HEK293 (cell line): ENCODE data around the gene ACTN4.

ENCODE experiments used
- BCL11B ChIP-seq: fragments of 450-650 bp; formaldehyde crosslinking; IDR thresholded peaks from 2 replicates; pipeline ENCODE4 v1.5.1; 2016; ENCODE audit warnings: low read depth, missing biosample characterization, missing genetic modification characterization
- GLI2 ChIP-seq: fragments of 450-650 bp; formaldehyde crosslinking; IDR thresholded peaks from 2 replicates; pipeline ENCODE4; 2017; ENCODE audit warnings: missing biosample characterization, missing genetic modification characterization, low read depth, borderline replicate concordance
- GLI4 ChIP-seq: fragments of 450-650 bp; formaldehyde crosslinking; IDR thresholded peaks from 2 replicates; pipeline ENCODE4 v1.5.1; 2016; ENCODE audit warnings: missing biosample characterization, missing genetic modification characterization
- HOXC10 ChIP-seq: sonication (generic); formaldehyde crosslinking; IDR thresholded peaks from 2 replicates; pipeline ENCODE4 v1.8.1; 2023; ENCODE audit warnings: mild to moderate bottlenecking, missing genetic modification reagents
- KLF1 ChIP-seq: fragments of 450-650 bp; formaldehyde crosslinking; IDR thresholded peaks from 2 replicates; pipeline ENCODE4 v1.5.1; 2016; ENCODE audit warnings: missing biosample characterization, missing genetic modification characterization
- MEIS1 ChIP-seq: sonication (generic); formaldehyde crosslinking; IDR thresholded peaks from 2 replicates; pipeline ENCODE4 v1.8.1; 2022; ENCODE audit warnings: missing genetic modification reagents, mild to moderate bottlenecking, borderline replicate concordance
- SCRT2 ChIP-seq: fragments of 450-650 bp; formaldehyde crosslinking; IDR thresholded peaks from 2 replicates; pipeline ENCODE4 v1.5.1; 2016; ENCODE audit warnings: missing biosample characterization, missing genetic modification characterization
- YY2 ChIP-seq: fragments of 450-650 bp; formaldehyde crosslinking; IDR thresholded peaks from 2 replicates; pipeline ENCODE4 v1.5.1; 2016; ENCODE audit warnings: missing biosample characterization, missing genetic modification characterization
- ZFP41 ChIP-seq: fragments of 450-650 bp; formaldehyde crosslinking; IDR thresholded peaks from 2 replicates; pipeline ENCODE4 v1.5.1; 2016; ENCODE audit warnings: missing biosample characterization, missing genetic modification characterization, borderline replicate concordance
- ZNF112 ChIP-seq: fragments of 450-650 bp; formaldehyde crosslinking; IDR thresholded peaks from 2 replicates; pipeline ENCODE4 v1.5.0; 2017; ENCODE audit warnings: missing biosample characterization, missing genetic modification characterization
- ZNF114 ChIP-seq: fragments of 450-650 bp; formaldehyde crosslinking; IDR thresholded peaks from 2 replicates; pipeline ENCODE4 v1.5.0; 2017; ENCODE audit warnings: missing biosample characterization, missing genetic modification characterization
- ZNF132 ChIP-seq: fragments of 450-650 bp; formaldehyde crosslinking; IDR thresholded peaks from 2 replicates; pipeline ENCODE4 v1.5.1; 2017; ENCODE audit warnings: missing biosample characterization, missing genetic modification characterization, borderline replicate concordance
- ZNF146 ChIP-seq: fragments of 450-650 bp; formaldehyde crosslinking; IDR thresholded peaks from 2 replicates; pipeline ENCODE4 v1.5.1; 2016; ENCODE audit warnings: missing biosample characterization, missing genetic modification characterization
- ZNF155 ChIP-seq: fragments of 450-650 bp; formaldehyde crosslinking; IDR thresholded peaks from 2 replicates; pipeline ENCODE4 v1.5.1; 2016; ENCODE audit warnings: missing biosample characterization, missing genetic modification characterization
- ZNF16 ChIP-seq: fragments of 450-650 bp; formaldehyde crosslinking; IDR thresholded peaks from 2 replicates; pipeline ENCODE4 v1.5.1; 2016; ENCODE audit warnings: low read depth, missing biosample characterization, missing genetic modification characterization
- ZNF175 ChIP-seq: fragments of 450-650 bp; formaldehyde crosslinking; IDR thresholded peaks from 2 replicates; pipeline ENCODE4 v1.5.1; 2016; ENCODE audit warnings: missing biosample characterization, missing genetic modification characterization
- ZNF24 ChIP-seq: fragments of 450-650 bp; formaldehyde crosslinking; IDR thresholded peaks from 2 replicates; pipeline ENCODE4 v1.5.1; 2016; ENCODE audit warnings: missing biosample characterization, missing genetic modification characterization
- ZNF302 ChIP-seq: fragments of 450-650 bp; formaldehyde crosslinking; IDR thresholded peaks from 2 replicates; pipeline ENCODE4 v1.5.1; 2016; ENCODE audit warnings: missing biosample characterization, missing genetic modification characterization, low read depth
- ZNF324 ChIP-seq: fragments of 450-650 bp; formaldehyde crosslinking; IDR thresholded peaks from 2 replicates; pipeline ENCODE4 v1.5.1; 2016; ENCODE audit warnings: missing biosample characterization, missing genetic modification characterization
- ZNF354C ChIP-seq: fragments of 450-650 bp; formaldehyde crosslinking; IDR thresholded peaks from 2 replicates; pipeline ENCODE4 v1.5.1; 2016; ENCODE audit warnings: missing biosample characterization, missing genetic modification characterization, low read depth, borderline replicate concordance
- ZNF391 ChIP-seq: fragments of 450-650 bp; formaldehyde crosslinking; IDR thresholded peaks from 2 replicates; pipeline ENCODE4 v1.5.1; 2016; ENCODE audit warnings: low read depth, missing biosample characterization, missing genetic modification characterization, borderline replicate concordance
- ZNF404 ChIP-seq: fragments of 450-650 bp; formaldehyde crosslinking; IDR thresholded peaks from 2 replicates; pipeline ENCODE4 v1.5.1; 2017; ENCODE audit warnings: missing biosample characterization, missing genetic modification characterization
- ZNF426 ChIP-seq: fragments of 450-650 bp; formaldehyde crosslinking; IDR thresholded peaks from 2 replicates; pipeline ENCODE4 v1.5.1; 2017; ENCODE audit warnings: missing biosample characterization, missing genetic modification characterization, mild to moderate bottlenecking, inconsistent platforms, moderate library complexity
- ZNF501 ChIP-seq: fragments of 450-650 bp; formaldehyde crosslinking; IDR thresholded peaks from 2 replicates; pipeline ENCODE4 v1.5.1; 2016; ENCODE audit warnings: missing biosample characterization, missing genetic modification characterization
- ZNF529 ChIP-seq: fragments of 450-650 bp; formaldehyde crosslinking; IDR thresholded peaks from 2 replicates; pipeline ENCODE4 v1.5.1; 2017; ENCODE audit warnings: missing genetic modification characterization, missing biosample characterization; ENCODE audit not compliant: insufficient replicate concordance
- ZNF548 ChIP-seq: fragments of 450-650 bp; formaldehyde crosslinking; IDR thresholded peaks from 2 replicates; pipeline ENCODE4 v1.5.1; 2016; ENCODE audit warnings: missing biosample characterization, missing genetic modification characterization
- ZNF558 ChIP-seq: fragments of 450-650 bp; formaldehyde crosslinking; IDR thresholded peaks from 2 replicates; pipeline ENCODE4 v1.5.1; 2016; ENCODE audit warnings: missing biosample characterization, missing genetic modification characterization
- ZNF658 ChIP-seq: fragments of 450-650 bp; formaldehyde crosslinking; IDR thresholded peaks from 2 replicates; pipeline ENCODE4; 2016; ENCODE audit warnings: missing biosample characterization, missing genetic modification characterization
- ZNF677 ChIP-seq: fragments of 450-650 bp; IDR thresholded peaks from 2 replicates; pipeline ENCODE4 v1.5.0; 2018; ENCODE audit warnings: missing biosample characterization, mild to moderate bottlenecking, missing genetic modification characterization, moderate library complexity
- ZNF768 ChIP-seq: fragments of 450-650 bp; formaldehyde crosslinking; IDR thresholded peaks from 2 replicates; pipeline ENCODE4 v1.5.1; 2018; ENCODE audit warnings: missing biosample characterization, mild to moderate bottlenecking, missing genetic modification characterization
- ZNF776 ChIP-seq: fragments of 450-650 bp; formaldehyde crosslinking; IDR thresholded peaks from 2 replicates; pipeline ENCODE4 v1.5.0; 2017; ENCODE audit warnings: missing biosample characterization, missing genetic modification characterization, borderline replicate concordance
- TF ChIP-seq, protein P1 (sequence below): fragments of 450-650 bp; formaldehyde crosslinking; IDR thresholded peaks from 2 replicates; pipeline ENCODE4 v1.5.1; 2017; ENCODE audit warnings: missing biosample characterization, missing genetic modification characterization
- TF ChIP-seq, protein P2 (sequence below): sonication (generic); formaldehyde crosslinking; IDR thresholded peaks from 2 replicates; pipeline ENCODE4 v1.8.1; 2022; ENCODE audit warnings: mild to moderate bottlenecking, moderate library complexity, missing genetic modification reagents
- TF ChIP-seq, protein P3 (sequence below): fragments of 450-650 bp; formaldehyde crosslinking; IDR thresholded peaks from 2 replicates; pipeline ENCODE4 v1.5.1; 2016; ENCODE audit warnings: missing biosample characterization, missing genetic modification characterization, borderline replicate concordance

ACTN4 gene

DNA sequence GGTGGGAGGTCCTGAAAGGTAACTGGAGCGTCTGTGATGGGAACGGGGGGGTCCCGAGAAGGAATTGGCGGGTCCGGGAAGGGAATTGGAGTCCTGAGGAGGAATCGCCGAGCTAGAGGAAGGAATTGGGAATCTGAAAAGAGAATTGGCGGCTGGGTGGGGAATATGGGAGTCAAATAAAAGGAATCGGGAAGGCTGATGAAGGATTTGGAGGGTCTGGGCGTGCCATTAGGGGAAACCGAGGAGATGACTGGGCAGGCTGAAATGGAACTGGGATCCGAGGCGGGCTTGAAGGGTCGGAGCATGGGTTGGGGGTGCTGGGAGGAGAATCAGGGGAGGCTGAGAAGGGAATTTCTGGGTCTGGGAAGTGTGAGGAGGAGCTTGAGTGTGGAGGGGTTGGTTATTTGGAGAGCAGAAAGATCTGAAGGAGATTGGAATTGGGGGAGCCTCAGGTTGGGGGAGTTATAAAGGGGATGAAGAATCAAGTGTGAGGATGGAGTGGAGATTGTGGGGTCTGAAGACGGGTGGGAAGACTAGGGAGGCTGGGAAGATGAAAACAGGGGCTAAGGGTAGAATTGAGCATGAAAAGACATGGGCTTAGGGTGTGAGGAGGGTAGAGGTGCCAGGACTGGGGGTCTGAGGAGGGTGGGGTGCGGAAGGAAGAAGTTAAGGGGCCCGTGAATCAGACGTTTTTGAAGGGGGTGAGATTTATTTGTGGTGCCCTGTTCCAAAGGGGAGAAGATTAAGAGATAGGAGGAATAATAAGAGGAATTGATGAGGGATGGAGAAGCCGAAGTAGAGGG, 718 bp downstream of the ACTN4 start (continued):
- TF ChIP-seq GLI4 (tag by site-specific recombination) (no peak), ZNF548 (no peak), ZNF146 (tag by site-specific recombination) (no peak), ZNF16 (tag by site-specific recombination) (no peak), ZFP41 (tag by site-specific recombination) (no peak), ZNF404 (tag by site-specific recombination) (no peak; the same call in 1 of the 2 replicates), ZNF24 (tag by site-specific recombination) (0 out of 2 replicates have a peak, but pooled peaks have one; percentile 7), ZNF776 (no peak), ZNF768 (no peak), ZNF114 (tag by site-specific recombination) (no peak), GLI2 (tag by site-specific recombination) (no peak), ZNF658 (tag by site-specific recombination) (no peak), MEIS1 (CRISPR knock-in tag) (no peak), ZNF501 (peak; percentile 9; the same call in 1 of the 2 replicates), ZNF558 (tag by site-specific recombination) (no peak), ZNF302 (tag by site-specific recombination) (no peak), YY2 (tag by site-specific recombination) (no peak), ZNF324 (peak; percentile 11; the same call in 1 of the 2 replicates), ZNF132 (tag by site-specific recombination) (no peak), ZNF175 (no peak), SCRT2 (tag by site-specific recombination) (no peak), ZNF677 (tag by site-specific recombination) (no peak), BCL11B (0 out of 2 replicates have a peak, but pooled peaks have one; percentile 12), ZNF426 (tag by site-specific recombination) (no peak), ZNF391 (tag by site-specific recombination) (peak; percentile 10), ZNF529 (tag by site-specific recombination) (no peak), ZNF155 (no peak), HOXC10 (CRISPR knock-in tag) (no peak), ZNF112 (tag by site-specific recombination) (no peak), ZNF354C (no peak), KLF1 (tag by site-specific recombination) (peak; percentile 17; the same call in 1 of the 2 replicates)
- TF ChIP-seq, protein P1, sequence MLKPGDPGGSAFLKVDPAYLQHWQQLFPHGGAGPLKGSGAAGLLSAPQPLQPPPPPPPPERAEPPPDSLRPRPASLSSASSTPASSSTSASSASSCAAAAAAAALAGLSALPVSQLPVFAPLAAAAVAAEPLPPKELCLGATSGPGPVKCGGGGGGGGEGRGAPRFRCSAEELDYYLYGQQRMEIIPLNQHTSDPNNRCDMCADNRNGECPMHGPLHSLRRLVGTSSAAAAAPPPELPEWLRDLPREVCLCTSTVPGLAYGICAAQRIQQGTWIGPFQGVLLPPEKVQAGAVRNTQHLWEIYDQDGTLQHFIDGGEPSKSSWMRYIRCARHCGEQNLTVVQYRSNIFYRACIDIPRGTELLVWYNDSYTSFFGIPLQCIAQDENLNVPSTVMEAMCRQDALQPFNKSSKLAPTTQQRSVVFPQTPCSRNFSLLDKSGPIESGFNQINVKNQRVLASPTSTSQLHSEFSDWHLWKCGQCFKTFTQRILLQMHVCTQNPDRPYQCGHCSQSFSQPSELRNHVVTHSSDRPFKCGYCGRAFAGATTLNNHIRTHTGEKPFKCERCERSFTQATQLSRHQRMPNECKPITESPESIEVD, result no peak
- TF ChIP-seq, protein P2, sequence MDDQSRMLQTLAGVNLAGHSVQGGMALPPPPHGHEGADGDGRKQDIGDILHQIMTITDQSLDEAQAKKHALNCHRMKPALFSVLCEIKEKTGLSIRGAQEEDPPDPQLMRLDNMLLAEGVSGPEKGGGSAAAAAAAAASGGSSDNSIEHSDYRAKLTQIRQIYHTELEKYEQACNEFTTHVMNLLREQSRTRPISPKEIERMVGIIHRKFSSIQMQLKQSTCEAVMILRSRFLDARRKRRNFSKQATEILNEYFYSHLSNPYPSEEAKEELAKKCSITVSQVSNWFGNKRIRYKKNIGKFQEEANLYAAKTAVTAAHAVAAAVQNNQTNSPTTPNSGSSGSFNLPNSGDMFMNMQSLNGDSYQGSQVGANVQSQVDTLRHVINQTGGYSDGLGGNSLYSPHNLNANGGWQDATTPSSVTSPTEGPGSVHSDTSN (CRISPR knock-in tag), result no peak
- TF ChIP-seq, protein P3, sequence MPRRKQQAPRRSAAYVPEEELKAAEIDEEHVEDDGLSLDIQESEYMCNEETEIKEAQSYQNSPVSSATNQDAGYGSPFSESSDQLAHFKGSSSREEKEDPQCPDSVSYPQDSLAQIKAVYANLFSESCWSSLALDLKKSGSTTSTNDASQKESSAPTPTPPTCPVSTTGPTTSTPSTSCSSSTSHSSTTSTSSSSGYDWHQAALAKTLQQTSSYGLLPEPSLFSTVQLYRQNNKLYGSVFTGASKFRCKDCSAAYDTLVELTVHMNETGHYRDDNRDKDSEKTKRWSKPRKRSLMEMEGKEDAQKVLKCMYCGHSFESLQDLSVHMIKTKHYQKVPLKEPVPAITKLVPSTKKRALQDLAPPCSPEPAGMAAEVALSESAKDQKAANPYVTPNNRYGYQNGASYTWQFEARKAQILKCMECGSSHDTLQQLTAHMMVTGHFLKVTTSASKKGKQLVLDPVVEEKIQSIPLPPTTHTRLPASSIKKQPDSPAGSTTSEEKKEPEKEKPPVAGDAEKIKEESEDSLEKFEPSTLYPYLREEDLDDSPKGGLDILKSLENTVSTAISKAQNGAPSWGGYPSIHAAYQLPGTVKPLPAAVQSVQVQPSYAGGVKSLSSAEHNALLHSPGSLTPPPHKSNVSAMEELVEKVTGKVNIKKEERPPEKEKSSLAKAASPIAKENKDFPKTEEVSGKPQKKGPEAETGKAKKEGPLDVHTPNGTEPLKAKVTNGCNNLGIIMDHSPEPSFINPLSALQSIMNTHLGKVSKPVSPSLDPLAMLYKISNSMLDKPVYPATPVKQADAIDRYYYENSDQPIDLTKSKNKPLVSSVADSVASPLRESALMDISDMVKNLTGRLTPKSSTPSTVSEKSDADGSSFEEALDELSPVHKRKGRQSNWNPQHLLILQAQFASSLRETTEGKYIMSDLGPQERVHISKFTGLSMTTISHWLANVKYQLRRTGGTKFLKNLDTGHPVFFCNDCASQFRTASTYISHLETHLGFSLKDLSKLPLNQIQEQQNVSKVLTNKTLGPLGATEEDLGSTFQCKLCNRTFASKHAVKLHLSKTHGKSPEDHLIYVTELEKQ (tag by site-specific recombination), result no peak; the same call in 1 of the 2 replicates
